ENCODE measurements around the gene TJP3.

The TJP3 gene

DNA sequence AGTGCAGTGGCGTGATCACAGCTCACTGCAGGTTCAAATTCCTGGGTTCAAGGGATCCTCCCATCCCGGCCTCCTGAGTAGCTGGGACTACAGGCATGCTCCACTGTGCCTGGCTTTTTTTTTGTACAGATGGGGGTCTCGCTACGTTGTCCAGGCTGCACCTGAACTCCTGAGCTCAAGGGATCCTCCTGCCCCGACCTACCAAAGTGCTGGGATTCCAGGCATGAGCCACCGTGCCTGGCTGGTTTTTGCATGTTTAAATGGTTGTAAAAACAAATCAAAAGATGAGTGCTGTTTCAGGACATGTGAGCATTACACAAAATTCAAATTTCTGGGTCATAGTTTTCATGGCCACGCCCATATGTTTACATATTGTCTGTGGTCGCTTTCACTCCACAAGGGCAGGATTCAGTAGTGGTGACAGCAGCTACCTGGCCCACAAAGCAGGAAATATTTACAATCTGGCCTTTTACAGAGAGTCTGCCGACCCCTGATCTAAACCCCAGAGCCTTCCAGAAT lies 72.7 kb downstream of the TJP3 start:
- TF ChIP-seq TAF1 (IDR thresholded peaks at IDR 0.05; ENCODE audit: borderline replicate concordance, insufficient read depth, low read length) (no peak), POLR2AphosphoS5 (IDR thresholded peaks at IDR 0.05; ENCODE audit: low read depth, low read length) (no peak), SIN3A (IDR thresholded peaks at IDR 0.05; ENCODE audit: borderline replicate concordance, insufficient read depth, low read length) (no peak), FOXP2 (optimal IDR thresholded peaks at IDR 0.05; ENCODE audit: borderline replicate concordance, extremely low read depth, extremely low read length, insufficient read depth) (no peak)
- TF ChIP-seq, protein P1, sequence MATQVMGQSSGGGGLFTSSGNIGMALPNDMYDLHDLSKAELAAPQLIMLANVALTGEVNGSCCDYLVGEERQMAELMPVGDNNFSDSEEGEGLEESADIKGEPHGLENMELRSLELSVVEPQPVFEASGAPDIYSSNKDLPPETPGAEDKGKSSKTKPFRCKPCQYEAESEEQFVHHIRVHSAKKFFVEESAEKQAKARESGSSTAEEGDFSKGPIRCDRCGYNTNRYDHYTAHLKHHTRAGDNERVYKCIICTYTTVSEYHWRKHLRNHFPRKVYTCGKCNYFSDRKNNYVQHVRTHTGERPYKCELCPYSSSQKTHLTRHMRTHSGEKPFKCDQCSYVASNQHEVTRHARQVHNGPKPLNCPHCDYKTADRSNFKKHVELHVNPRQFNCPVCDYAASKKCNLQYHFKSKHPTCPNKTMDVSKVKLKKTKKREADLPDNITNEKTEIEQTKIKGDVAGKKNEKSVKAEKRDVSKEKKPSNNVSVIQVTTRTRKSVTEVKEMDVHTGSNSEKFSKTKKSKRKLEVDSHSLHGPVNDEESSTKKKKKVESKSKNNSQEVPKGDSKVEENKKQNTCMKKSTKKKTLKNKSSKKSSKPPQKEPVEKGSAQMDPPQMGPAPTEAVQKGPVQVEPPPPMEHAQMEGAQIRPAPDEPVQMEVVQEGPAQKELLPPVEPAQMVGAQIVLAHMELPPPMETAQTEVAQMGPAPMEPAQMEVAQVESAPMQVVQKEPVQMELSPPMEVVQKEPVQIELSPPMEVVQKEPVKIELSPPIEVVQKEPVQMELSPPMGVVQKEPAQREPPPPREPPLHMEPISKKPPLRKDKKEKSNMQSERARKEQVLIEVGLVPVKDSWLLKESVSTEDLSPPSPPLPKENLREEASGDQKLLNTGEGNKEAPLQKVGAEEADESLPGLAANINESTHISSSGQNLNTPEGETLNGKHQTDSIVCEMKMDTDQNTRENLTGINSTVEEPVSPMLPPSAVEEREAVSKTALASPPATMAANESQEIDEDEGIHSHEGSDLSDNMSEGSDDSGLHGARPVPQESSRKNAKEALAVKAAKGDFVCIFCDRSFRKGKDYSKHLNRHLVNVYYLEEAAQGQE (IDR thresholded peaks at IDR 0.05; ENCODE audit: insufficient read depth in 1 of 2, low read depth in 2 of 2, low read length in 2 of 2) = no peak

DNA sequence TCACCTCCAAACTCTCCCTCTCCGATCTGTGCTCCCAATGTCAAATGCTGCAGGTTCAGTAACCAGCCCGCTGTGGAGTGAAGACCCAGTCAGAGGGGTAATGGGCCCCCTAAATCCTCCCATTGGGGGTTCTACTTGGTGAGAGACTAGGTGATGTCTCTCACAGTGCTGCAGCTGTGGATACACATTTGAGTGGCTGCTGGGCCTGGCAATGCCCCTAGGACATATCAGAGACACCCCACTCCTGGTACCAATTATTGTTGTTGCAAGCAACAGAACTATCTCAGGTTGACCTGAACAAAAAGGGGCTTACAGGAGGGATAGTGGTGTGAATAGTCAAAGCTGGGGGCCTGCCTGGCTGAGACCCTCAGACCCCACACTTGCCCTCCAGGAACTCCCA lies 73.4 kb downstream of the TJP3 start:
- TF ChIP-seq, protein P1 (IDR thresholded peaks at IDR 0.05; ENCODE audit: insufficient read depth in 1 of 2, low read depth in 2 of 2, low read length in 2 of 2) = no peak
- no peak for TF ChIP-seq SIN3A (IDR thresholded peaks at IDR 0.05; ENCODE audit: borderline replicate concordance, insufficient read depth, low read length)
- TF ChIP-seq POLR2AphosphoS5 (IDR thresholded peaks at IDR 0.05; ENCODE audit: low read depth, low read length) = no peak
- no peak for TF ChIP-seq TAF1 (IDR thresholded peaks at IDR 0.05; ENCODE audit: borderline replicate concordance, insufficient read depth, low read length)
- no peak for TF ChIP-seq FOXP2 (optimal IDR thresholded peaks at IDR 0.05; ENCODE audit: borderline replicate concordance, extremely low read depth, extremely low read length, insufficient read depth)

DNA sequence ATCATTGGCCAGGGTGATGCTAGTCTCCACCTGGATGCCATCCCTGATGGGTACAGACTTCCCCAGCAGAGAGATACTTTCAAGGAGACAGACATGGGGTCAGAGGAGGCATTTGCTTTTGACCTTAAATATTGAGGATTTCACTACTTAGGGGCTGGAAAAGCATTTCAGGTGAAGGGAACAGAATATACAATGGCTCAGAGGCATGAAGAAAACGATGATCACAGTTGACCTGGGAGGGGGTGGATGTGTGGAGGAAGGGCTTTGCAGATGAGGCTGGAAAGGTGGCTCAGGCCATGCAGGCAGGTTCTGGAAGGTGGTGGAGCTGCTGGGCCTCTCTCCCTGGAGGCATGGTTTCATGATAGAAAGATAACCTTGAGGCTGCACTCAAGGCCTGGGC lies 74.1 kb downstream of the TJP3 start:
- no peak for TF ChIP-seq FOXP2 (optimal IDR thresholded peaks at IDR 0.05; ENCODE audit: borderline replicate concordance, extremely low read depth, extremely low read length, insufficient read depth)
- no peak for TF ChIP-seq SIN3A (IDR thresholded peaks at IDR 0.05; ENCODE audit: borderline replicate concordance, insufficient read depth, low read length)
- TF ChIP-seq, protein P1 (IDR thresholded peaks at IDR 0.05; ENCODE audit: insufficient read depth in 1 of 2, low read depth in 2 of 2, low read length in 2 of 2) = no peak
- no peak for TF ChIP-seq POLR2AphosphoS5 (IDR thresholded peaks at IDR 0.05; ENCODE audit: low read depth, low read length)
- TF ChIP-seq TAF1 (IDR thresholded peaks at IDR 0.05; ENCODE audit: borderline replicate concordance, insufficient read depth, low read length) = no peak

DNA sequence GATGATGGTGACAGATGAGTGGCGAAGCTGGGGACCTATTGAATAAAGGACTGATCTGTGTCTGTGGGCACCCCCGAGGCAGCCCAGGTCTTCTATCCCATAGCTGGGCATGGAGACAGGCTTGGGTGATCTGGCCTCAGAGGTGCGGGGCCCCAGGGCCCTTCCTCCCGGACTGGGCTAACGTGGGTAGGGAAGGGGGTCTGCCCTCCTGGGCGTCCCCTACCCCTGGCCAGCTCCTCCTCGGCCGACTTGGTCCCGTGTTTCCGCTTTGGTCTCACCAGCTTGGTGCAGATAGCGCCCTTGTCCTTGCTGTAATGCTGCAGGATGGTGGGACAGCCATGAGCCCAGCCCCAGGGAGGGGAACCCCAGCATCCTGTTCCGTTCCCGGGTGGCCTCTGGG lies 74.7 kb downstream of the TJP3 start:
- no peak for TF ChIP-seq TAF1 (IDR thresholded peaks at IDR 0.05; ENCODE audit: borderline replicate concordance, insufficient read depth, low read length)

DNA sequence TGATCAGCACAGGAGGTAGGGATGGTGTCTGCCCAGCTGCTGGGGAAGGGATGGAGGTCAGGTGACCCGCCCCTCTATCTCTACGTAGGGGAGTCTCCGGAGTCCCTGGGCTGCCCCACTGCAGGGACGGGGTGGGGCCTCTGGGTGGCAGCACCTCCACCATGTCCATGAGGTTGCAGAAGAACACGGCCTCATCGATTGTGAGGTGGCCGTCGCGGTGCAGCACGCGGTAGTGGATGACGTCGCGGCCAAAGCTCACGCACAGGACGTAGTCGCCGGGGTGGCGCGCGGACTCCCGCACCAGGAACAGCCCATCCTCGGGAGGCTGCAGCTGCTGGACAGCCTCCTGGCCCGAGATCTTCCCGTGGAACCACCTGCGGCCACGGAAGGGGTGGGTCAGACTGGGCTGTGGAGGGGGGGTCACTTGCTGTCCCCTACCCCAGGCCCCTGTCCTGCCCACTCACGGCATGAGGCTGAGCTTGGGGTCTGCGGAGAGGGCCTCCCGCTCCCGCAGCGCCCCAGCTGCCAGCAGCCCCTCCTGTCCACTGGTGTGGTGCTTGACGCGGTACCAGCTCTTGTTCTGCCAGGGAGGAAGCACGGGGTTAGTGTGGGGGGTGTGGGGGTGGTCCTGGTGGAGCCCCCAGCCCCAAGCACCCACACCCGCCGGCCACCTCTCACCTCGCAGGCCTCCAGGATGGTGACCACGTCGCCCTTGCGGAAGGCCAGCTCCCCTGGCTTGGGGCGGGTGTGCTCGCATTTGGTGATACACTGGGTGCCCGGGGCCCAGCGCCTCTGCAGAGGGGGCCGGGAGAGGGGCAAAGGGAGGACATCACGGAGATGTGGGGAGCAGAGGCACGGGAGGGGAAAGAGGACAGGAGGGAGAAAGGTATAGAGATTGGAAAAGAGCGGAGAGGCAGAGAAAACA lies 75.7 kb downstream of the TJP3 start:
- TF ChIP-seq POLR2AphosphoS5 (IDR thresholded peaks at IDR 0.05; ENCODE audit: low read depth, low read length) (no peak), SIN3A (IDR thresholded peaks at IDR 0.05; ENCODE audit: borderline replicate concordance, insufficient read depth, low read length) (no peak), FOXP2 (optimal IDR thresholded peaks at IDR 0.05; ENCODE audit: borderline replicate concordance, extremely low read depth, extremely low read length, insufficient read depth) (no peak), TAF1 (IDR thresholded peaks at IDR 0.05; ENCODE audit: borderline replicate concordance, insufficient read depth, low read length) (no peak)
- TF ChIP-seq, protein P1 (IDR thresholded peaks at IDR 0.05; ENCODE audit: insufficient read depth in 1 of 2, low read depth in 2 of 2, low read length in 2 of 2) = no peak

Measured in PFSK-1 (cell line).